Superior temporal gyrus (tissue), 1 donor: ENCODE data around the gene FGD2.
"Not testable (repeated sequence)": the region's sequence is repeated elsewhere in the genome, so short reads cannot be mapped to it uniquely, and the experiment has no call there.

Experiments used
- DNase-seq: peaks from one replicate; pipeline ENCODE4 v3.0.0-alpha.2; 2016; ENCODE audit errors: extremely low spot score

Gene FGD2

DNA sequence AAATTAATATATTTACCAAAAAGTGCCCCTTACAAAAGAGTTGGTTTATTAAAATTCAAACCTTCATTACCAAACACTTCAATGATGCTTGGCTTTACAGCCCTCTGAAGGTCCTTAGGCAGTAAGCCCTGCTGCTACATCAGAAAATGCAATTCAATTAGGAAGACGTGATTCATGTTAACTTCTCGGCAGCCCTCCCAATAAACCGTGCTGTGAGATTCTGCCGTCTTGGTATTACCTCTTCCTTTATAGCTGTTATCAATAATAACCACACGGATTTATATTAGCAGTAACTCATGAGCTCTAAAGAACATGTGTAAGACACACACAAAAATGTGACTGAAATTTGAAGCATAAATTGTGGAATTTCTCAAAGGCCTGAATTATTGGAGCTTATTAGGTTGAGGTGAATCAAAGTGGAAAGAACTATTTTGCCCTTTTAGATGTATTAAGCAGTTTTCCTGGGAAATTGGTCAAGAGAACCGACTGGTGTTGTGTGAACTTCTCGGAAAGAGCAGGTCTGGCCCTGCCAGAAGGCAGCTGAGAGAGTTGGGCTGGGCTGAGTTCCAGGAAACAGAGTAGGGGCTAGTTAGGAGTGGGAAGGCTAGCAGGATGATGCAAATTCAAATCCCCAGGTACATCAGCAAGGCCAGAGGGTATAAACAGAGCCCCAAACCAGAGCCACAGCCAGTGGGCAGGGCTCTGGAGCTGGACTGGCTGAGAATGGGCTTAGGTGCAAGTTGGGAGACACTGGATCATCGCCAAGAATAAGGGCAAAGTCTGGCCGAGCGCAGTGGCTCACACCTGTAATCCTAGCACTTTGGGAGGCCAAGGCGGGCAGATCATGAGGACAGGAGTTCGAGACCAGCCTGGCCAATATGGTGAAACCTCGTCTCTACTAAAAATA, 33.1 kb downstream of the FGD2 start:
- DNase-seq, result peak; percentile 26

DNA sequence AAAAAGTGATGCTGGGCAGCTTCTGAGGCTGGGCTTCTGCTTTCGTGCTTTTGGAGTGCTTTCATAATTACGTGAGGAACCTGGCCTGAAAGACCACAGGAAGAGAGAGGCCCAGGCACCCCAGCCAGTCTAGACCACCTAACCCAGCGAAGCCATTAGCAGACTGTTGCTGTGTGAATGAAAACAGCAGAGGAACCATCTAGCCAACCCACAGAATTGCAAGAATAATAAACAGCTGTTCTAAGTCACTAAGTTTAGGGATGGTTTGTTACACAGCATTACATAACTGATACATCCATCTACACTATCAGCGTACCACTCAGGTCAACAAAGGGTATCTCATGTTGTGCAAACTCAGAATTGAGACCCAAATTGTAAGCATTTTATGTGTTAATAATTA, 34.5 kb downstream of the FGD2 start:
- DNase-seq, result no peak

DNA sequence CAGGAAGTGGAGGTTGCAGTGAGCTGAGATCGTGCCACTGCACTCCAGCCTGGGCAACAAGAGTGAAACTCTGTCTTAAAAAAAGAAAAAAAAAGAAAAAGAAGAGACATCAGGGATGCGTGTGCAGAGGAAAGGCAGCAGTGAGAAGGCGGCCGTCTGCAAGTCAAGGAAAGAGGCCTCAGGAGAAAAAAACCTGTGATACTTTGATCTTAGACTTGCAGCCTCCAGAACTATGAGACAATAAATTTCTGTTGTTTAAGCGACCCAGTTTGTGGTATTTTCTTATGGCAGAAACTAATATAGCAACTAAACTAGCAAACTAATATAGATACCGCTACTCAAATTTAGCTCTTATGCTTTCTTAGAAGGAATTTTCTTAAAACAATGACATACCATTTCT, 36.1 kb downstream of the FGD2 start:
- no peak for DNase-seq

DNA sequence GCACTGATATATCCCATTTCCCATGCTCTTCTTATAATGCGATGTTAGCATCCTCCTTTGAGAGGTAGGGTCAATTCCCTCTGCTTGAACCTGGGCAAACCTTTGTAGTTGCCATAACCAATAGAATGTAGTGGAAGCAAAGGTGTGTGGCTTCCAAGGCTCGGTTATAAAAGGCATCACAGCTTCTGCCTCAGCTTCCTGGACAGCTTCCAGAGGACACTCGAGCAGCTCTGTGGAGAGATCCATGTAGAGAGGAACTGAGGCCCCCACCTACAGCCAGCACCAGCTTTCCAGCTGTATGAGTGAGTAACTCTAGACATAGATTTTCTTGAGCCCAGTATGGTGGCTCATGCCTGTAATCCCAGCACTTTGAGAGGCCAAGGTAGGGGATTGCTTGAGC, 36.7 kb downstream of the FGD2 start:
- no peak for DNase-seq

DNA sequence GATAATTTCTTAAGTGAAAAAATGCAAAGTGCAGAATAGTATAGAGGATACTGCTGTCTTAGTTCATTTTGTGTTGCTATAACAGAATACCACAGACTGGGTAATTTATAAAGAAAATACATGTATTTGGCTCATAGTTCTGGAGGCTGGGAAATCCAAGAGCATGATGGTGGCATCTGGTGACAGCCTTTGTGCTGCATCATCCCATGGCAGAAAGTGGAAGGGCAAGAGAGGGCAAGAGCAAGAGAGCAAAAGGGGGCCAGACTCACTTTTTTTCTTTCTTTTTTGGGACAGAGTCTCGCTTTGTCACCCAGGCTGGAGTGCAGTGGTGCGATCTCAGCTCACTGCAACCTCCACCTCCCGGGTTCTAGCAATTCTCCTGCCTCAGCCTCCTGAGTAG, 37.6 kb downstream of the FGD2 start:
- DNase-seq, result not testable (repeated sequence)

DNA sequence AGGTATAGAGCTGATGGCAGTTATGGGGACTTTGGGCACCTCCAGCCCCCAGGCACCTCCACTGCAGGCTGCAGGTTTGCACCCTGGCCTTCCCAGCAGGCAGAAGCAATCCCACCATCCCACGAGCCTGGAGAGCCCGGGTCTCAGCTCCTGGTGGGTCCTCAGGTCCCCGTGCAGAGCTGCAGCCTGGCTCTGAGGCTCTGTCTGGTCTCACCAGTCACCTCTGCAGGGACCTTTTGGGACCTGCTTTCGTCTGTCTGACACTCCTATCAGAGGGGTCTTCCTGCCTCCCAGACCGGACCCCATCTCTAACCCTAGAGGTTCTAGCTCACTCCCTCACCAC, 41.9 kb downstream of the FGD2 start:
- no peak for DNase-seq

DNA sequence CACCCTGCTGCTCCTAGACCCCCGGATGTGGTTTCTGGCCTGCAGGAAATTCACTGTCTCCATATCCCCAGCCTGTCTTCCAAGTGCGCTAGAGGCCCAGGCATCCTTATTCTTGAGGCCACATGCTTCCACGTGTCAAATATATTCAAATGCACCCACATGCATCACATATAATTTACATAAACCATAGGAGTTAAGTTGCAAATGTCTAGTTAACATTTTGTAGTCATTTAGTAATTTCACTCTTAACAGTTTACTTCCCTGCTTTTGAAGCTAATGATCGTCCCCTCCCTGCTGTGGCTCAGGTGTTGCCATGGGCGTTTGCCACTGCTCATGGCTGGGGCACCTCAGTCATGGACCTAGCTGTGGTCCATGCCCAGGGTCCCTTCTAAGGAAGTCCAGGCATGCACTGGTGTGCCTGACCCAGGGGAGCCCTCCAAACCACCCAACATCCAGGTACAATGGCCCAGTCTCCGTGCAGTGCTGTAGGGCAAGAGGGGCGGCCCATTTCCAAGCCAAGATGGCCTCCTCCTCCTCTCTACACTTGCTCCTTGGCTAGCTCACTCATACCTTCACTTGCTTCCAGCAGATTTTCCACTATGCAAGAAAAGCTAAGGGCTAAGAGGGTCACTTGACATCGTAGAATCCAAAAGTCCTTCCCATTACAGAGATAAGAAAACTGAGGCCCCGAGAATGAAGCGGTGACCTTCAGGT, 42.4 kb downstream of the FGD2 start:
- no peak for DNase-seq

DNA sequence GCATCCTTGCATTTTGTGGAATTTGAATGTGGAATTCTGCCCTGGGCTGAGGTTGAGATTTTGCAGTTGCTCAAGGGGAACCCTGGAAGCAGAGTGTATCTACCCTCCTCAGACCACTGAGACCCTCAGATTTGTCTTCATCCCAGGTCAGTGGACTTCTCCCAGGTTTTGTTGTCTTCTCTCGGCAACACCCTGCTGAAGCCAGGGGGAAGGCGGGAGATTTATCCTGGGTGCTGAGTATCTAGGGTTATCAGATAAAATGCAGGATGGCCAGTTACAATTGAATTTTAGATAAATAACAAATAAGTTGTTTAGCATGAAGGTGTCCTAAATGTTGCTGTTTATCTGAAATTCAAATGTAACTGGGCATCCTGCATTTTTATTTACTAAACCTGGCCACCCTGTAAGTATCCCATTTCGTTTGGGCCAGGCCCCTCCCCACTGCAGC, 43.0 kb downstream of the FGD2 start:
- no peak for DNase-seq

DNA sequence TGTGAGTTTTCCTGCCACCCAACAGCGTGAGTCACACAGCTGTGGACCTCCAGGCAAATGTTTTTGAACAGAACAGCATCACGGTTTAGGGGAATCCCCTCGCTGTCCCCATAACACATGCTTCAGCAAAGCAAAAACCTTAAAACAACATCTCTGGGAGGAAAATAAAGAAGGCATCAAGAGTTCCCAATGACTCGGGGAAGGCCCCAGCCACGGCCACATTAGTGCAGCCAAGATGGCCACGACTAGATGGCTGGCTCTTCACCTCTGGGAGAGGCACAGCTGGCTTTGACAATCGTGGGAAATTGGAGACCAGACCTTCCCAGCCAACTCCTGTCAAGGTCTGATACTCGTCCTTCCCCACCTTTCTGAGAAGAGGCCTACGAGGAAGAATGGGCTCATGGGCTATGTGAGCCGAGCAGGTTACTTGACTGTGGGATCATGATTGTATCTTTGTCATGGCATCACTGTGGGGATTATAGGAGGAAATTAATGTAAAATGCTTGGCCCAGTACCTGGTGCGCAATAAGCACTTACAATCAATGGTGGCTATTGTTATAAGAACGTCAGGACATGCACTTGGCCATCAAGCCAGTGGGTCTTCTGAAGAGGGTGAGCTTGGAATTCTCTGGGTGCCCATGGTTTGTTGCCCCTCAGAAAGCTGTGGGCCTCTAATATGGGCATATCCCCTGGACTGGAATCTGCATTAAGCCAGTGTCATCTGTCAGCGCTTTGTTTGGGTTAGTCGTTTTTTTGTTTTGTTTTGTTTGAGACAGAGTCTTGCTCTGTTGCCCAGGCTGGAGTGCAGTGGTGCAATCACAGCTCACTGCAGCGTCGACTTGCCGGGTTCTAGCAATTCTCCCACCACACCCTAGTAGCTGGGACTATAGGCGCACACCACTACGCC, 43.6 kb downstream of the FGD2 start:
- no peak for DNase-seq

DNA sequence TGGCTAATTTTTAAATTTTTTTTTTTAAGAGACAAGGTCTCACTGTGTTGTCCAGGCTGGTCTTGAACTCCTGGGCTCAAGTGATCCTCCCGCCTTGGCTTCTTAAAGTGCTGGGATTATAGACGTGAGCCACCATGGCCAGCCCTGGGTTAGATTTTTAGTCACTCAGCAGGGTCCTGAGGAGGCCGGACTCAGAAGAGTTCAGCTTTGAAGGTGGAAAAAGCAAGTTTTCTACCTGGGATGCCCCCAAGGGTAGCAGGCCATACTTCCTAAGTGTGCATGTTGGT, 44.2 kb downstream of the FGD2 start:
- DNase-seq, result no peak

DNA sequence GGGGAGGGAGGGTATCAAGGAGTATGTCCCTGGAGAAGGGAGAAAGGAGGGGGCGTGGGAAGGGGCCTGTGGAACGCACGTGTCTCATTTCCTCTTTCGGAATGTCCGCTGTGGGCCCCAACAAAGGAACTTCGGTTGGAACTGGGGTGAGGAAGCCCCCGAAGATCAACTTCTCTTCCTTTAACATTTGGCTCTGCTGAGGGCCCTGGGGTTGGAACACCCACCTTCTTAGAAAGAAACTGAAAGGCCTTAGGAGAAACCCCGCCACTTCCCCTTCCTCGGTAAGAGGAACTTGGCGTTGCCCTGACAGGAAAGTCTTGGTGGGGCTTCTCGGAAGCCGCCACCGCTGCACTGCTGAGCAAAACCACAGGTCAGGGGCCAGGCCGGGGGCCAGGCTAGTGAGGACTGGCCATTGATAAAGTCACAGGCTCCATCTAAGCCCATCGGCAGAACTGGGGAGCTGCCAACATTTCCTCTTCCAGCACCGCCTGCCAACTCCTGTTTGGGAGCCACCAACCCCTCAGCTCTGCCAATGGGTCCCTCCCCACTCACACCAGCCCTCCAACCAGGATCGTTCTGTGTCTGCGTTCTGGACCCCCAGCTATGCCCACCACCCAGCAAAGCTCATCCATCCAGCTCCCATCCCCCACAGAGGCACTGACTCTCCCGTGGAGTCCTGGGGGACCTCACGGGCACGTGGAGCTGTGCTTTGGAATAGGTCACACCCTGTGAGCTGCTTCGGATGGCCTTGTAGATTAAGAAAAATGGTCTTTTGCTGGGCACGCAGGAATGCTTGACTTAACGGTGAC, 44.8 kb downstream of the FGD2 start:
- DNase-seq, result peak; percentile 37

DNA sequence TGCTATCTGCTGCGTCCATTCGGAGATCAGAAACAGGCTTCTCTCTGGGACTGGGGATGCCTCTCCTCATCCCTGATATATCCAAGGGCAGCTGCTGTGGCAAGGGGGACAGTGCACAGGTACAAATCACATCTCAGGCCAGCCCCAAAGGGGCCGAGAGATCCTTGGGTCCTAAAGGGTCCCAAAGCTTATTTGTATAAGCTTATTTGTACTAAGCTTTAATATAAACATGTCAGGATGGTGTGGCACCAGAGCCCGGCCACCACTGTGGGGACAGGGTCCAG, 45.3 kb downstream of the FGD2 start:
- no peak for DNase-seq

DNA sequence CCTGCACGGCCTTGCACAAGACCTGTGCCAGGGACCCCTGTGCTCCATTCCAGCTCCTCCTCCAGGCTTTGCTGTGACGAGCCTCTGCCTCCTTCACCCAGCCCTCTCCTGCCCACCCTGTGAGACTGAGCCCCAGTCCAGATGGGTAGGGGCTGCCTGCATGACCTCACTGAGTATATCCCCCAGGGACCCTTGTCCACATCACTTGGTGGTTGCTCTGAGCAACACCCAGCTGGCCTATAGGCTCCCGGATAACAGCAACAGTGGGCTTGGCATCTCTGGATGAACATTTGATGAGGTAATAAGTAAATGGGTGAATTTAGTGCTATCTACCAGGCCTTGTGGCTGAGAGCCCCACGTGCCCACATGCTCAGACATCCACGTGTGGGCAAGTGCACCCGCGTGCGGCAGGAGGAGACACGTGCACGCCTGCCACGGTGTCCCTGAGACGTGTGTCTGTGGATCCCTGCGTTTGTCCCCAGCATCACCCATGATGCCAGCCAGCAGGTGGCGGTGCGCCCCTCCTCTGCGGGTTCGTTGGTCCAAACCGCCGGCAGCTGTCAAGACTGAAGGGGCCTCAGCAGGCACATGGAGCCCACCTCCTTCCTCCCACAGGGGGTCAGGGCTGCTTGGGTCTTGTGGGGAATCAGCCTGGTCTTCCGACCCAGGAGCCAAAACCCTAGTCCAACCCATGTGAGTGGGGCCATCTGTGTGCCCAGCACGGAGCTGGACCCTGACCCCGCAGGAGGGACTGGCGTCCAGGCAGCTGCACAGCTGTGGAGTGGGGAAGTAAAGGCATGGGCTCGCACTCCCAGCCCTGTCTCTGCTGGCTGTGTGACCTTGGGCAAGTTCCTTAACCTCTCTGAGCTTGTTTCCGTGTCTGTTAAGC, 45.9 kb downstream of the FGD2 start:
- peak; percentile 93 for DNase-seq

DNA sequence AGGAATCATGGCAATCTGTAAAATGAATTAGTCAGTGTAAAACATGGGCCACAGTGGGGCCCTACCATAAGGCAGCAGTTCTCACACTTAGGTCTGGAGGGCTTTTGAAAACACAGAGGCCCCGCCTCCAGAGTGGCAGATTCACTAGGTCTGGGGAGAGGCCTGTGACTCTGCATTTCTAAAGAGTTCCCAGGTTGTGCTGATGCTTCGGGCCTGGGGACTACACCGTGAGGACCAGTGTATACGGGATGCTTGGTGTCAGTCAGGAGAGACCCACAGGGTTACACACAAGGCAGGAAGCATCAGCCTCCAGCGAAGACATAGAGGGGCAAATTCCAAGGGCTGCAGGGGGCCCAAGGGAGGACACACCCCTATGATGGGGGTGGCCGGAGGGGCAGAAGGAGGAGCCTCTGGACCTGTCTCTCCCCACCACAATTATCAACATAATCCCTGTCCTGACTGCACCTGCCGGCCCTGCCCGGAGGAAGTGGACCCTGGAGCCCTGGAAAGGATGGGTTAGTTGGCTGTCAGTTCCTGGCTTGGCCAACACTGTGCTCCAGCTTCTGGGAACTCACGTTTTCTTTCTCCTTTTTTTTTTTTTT, 46.7 kb downstream of the FGD2 start:
- no peak for DNase-seq

DNA sequence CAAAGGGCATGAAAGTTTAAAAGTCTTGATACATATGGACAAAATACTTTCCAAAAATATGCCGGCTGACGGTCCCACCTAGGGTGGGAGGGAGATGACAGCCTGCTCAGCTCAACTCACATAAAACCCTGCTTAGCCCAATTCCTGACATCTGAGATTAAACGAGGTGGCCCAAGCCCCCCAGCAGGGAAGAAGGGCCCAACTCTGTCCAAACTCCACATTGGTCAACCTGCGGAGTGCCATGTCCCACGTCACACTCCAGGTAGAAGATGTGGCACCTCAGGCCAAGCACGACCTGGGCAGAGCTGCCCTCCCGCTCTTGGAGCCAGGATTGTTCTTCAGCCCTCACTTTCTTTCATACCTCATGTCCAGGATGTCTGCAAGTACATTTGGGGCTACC, 48.2 kb downstream of the FGD2 start:
- DNase-seq, result no peak

DNA sequence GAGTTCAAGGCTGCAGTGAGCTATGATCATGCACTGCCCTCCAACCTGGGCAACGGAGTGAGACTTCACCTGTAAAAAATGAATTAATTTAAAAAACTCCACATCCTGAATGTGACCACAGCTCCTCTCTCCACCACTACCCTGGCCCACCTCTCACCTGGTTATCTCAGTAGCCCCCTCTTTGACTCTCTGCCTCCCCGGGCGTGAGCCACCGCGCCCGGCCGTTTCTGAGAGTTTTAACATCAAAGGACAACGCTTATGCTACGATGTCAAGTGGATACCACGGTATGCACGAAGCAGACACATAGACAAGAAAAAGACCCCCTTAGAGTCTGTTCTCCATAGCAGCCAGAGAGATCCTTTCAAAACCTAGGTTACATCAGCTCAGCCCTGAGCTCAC, 48.7 kb downstream of the FGD2 start:
- no peak for DNase-seq

DNA sequence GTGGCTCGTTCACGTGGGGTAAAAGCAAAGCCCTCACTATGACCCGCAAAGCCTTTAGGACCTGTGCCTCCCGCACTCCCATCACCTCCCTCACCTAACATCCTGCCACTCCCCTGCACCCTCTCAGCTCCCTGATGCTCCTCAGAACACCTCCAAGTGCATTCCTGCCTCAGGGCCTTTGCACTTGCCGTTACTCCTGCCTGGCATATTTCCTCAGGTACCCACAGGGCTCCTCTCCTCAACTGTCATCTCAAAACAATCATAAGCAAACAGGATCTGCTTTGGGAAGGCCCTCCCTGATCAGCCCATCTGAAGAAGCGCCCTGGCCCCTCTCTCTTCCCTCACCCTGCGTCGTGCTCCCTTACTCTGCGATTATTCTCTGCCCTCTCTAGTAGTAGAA, 49.1 kb downstream of the FGD2 start:
- DNase-seq, result no peak

DNA sequence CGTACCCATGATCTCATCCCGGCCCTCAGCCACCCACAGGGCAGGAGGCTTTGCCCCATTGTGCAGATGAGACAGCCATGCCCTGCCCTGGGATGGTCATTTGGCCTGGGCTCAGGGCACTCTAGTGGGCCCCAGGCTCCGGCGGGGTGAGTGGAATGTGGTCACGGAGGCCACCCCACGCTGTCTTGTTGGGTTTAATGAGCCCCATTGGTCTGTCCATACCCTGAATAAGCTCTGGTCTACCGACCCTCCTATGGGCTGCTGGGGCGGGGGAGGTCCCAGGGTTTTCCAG, 50.6 kb downstream of the FGD2 start:
- DNase-seq, result no peak

DNA sequence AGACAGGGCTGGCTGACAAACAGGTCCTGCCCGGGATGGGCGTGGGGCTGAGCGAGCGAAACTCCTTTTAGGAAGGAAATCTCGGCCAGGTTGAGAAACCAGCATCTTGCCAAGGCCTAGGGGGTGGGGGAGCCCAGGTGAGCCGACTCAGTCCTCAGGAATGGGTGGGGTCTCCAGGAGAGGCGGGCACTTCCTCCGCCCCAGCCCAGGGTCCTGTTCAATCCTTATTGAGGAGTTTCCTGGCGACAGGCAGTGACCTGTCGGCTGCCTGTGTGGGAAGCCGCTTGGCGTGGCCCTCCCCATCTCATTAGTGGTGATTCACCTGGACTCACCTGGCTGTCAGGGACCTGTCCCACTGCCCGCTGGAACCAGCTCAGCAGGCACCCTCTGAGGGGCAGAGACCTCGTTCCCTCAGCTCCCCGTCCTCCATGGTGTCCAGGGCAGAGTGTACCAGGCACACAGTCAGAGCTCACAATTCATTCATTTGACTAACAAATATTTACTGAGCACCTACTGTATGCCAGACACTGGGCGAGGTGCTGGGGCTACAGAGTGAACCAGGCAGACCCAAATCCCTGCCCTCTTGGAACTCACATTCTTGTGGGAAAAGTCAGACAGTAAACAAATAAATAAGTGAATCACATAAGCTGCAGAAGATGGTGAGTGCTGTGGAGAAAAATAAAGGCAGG, 51.1 kb downstream of the FGD2 start:
- DNase-seq, result no peak

DNA sequence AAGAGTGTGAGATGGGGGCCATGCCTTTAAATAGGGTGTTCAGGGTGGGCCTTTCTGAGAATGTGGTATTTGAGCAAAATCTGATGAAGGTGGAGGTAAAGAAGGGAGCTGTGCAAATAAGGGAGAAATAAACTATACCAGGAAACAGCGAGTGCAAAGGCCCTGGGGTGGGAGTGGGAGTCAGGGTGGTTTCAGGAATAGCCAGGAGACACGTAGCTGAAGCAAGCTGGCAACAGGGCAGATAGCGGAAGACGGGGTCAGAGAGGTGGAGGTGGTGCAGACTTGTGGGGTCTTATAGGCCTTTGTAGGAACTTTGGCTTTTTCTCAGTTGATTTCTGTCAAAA, 51.6 kb downstream of the FGD2 start:
- DNase-seq, result no peak
